Left forelimb (tissue), 1 donor: ENCODE data around the gene FHIT.

Experiments
- DNase-seq: peaks from one replicate; pipeline ENCODE4 v3.0.0-alpha.2; 2018; ENCODE audit warnings: low spot score

FHIT gene

DNA sequence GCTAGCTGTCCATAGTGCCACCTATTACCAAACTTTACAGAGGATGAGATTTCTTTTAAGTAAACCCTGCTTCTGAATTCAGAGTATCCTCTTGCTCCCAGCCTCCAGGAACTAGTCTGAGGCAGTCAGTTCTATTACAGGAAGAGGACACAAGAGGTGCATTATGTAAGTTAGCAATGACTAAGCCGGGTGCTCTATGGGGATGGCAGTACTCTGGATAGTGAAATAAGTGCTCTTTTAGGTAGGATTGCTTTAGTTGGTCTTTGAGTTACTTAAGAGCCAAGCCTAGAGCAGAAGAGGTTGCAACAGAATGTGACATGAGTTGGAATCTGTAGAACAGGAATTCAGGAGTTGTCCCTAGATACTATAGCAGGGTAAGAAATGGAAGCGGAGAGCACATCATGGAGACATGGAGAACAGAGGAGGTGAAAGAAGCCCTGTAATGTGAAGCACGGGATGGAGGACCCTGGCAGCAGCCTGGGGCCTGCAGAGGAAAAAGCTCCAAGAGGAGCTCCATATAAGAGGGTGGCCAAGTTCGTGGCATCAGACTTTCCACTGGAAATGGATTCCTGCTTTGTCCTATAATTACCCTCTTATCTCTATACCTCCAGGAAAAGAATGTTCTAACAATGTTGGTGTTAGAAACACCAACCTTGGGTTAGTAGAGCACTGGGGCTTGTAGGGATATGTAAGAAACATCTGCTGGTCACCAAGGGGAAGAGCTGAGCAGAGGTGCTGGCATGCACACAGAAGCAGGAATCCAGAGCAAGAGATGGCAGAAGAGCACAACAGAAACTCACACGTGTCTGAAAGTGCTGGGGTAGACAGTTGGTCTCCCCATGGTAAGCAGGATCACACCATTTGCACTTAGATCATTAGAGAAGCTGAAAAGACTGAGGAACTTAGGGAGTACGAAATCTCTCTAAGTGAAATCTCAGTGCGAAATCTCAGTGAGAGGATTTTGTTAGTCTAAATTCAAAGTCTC lies 851.1 kb downstream of the FHIT start:
- DNase-seq, result no peak

GRCh38 chr3:60399292-60399691 lies 852.0 kb downstream of the FHIT start:
- no peak for DNase-seq

DNA sequence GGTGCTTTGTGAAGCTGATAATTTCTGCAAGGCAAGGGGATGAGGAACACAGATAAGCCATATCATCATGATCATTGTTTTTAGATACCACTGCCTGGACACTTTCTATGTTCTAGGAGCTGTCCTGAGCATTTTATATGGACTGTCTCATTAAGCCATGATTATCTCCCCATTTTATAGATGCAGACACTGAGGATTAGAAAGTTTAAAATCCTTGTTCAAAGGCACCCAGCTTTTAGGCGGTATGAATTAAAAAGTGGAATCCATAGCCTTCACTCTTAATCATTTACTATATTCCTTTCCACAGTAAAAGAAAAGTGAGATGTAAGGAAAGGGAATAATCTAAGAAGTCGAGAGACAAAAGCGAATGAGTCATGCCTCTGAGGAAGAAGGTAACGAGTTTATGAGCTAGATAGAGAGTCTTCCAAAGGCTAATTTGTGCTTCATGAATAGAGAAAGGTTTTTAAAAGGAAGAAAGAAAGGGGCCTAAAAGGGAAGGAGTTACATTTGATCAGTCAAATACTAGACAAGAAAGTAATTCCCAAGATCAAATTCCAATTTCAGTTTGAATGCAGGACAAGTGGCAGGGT lies 856.0 kb downstream of the FHIT start:
- no peak for DNase-seq

DNA sequence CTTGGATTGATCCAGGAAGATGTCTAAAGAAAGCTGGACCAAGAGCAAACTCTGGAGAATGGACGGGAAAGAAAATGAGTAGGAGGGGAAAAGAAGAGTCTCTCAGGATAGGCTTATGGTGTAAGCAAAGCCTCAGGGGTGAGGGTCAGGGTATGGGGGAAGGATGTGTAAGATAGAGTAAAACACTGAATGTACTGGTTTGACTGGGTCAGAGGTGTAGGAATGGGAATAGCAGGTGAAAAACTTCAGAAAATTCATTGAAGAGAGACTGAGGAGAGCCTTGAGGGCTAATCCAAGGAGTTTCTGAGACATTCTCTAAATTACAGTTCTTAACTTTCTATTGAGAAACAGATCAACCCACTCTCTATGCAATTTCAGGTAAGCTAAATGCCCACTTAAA lies 857.3 kb downstream of the FHIT start:
- no peak for DNase-seq

DNA sequence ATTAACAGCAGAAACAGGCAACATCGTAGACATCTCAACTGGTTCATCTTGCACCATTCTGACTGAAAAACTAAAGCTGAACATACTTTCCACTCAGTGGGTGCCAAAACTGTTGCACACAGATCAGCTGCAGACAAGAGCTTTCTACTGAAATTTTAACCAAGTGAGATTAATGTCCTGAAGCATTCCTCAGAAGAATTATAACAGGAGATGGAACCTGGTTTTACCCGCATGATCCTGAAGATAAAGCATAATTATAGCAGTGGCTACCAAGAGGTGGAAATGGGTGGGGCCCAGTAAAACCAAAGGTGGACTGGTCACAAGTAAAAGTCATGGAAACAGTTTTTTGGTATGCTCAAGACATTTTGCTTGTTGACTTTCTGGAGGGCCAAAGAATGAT lies 858.8 kb downstream of the FHIT start:
- no peak for DNase-seq

- no peak for DNase-seq
These were observed 860.0 kb downstream of the FHIT start for GRCh38 chr3:60391292-60391691.

- DNase-seq, result no peak
These were observed 862.5 kb downstream of the FHIT start for GRCh38 chr3:60388731-60389130.

GRCh38 chr3:60386306-60386705 lies 864.9 kb downstream of the FHIT start:
- no peak for DNase-seq

DNA sequence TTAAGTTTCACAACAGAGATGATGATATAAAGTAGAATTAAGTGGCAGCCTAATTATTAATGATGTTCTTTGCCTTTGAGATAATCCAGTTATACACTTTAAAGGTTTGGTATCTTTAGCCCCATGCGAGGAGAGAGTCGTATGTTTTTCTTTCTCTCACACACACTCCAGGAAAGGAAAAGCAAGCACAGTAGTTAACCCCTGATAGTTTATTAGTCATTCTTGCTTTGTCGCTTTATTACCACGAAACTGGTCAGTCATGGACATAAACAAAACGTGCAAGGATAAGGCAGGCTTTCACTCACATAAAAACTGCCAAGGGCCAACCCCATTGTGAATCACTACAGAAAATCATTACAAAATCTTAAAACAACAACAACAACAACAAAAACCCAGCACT lies 866.9 kb downstream of the FHIT start:
- DNase-seq, result no peak

- no peak for DNase-seq
These were observed 867.9 kb downstream of the FHIT start for GRCh38 chr3:60383345-60383744.

DNA sequence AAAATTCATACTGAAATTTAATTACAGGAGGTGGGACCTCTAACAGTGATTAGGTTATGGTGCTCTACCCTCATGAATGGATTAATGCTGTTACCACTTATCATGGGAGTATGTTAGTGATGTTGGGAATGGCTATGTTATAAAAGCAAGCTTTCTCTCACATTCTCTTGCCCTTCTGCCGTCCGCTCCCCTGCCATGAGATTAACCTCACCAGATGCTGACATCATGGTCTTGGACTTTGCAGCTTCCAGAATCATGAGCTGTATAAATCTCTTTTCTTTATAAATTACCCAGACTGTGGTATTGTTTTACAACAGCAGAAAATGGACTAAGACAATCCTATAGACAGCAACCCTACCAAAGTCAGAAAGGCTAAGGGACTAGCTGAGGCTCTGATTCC lies 884.8 kb downstream of the FHIT start:
- DNase-seq, result no peak

DNA sequence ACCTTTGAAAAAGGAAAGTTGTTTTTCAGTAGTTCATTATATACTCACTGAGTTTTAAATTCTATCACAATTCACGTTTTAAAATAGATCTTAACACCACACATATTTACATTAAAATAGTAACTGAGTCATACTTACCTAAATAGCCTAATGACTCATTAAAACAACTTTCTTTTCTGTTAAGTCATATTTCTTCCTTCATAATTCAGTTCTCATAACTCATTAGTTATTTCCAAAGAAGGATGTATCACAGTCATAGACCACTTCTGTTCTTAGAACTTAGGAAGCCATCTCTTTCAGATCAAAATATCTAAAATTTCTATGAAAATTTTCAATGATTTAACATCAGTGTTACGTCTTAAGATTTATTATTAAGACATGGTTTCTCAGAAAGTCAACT lies 885.9 kb downstream of the FHIT start:
- no peak for DNase-seq

DNA sequence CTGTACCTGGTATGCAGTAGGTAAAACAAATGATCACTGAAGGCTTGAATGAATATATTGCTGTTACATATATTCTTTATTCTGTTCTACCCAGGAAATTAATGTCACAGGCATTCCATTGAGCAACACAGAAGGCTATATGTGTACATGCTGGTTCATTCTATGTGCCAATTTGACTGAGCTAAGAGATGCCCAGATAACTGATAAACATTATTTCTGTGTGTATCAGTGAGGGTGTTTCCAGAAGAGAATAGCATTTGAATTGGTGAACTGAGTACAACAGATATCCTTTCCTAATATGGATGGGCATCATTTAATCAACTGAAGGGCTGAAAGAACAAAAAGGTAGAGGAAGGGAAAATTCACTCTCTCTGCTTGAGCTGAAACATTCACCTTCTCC lies 886.8 kb downstream of the FHIT start:
- DNase-seq, result no peak

DNA sequence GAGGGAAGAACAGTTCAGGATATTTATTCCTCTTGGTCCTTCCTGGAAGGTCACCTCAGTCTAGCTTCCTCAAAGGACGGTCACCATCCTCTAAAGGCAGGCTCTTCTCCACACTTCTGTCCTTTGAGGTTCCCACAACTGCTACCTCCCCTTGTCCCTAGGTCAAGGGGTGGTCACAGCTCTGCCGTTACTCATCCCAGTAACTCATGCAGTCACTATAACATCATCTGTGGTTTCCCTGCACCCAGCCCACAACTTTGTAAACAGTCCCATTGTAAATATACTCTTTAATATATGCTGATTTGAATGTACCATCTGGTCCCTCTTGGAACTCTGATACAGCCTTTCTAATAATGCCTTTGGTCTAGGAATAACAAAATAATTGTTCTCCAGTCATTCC lies 887.4 kb downstream of the FHIT start:
- no peak for DNase-seq

- DNase-seq, result no peak
These were observed 895.4 kb downstream of the FHIT start for GRCh38 chr3:60355825-60356224.

- no peak for DNase-seq
These were observed 899.8 kb downstream of the FHIT start for GRCh38 chr3:60351481-60351880.

DNA sequence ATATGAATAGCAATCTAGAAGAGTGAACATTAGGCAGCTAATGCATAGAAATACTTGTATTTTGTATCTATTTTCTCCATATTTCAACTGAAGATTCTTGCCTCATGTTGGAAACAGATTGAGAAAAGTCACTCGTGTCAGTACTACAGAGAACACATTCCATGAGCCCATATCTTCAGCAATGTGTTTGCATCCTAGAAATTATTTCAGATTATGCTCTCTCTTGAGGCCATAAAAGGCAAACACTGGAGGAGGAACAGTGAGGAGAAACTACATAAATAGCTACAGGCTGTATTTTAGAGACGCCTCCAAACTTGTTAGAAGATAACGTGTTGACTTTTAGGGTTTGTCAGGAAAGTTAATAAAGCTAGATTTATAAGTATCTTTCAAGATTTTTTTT lies 906.9 kb downstream of the FHIT start:
- no peak for DNase-seq

GRCh38 chr3:60343831-60344230 lies 907.4 kb downstream of the FHIT start:
- no peak for DNase-seq

DNA sequence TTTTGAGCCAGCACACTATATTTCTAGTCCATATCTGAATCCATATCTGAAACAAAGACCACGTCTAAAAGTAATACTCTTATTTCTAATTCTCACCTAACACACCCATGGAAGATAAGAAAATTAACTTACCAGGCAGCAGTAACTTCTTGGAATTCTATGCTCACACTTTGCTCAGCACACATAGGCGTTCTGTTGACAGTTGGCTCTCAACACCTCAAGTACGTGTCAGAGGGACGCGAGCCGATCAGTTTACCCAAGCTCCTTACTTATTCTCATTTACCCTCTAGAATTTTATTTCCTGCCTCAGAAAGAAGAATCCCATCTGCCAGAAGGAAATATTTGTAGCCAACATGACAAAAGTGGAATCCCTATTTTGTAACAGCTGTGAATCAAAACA lies 911.9 kb downstream of the FHIT start:
- DNase-seq, result no peak

DNA sequence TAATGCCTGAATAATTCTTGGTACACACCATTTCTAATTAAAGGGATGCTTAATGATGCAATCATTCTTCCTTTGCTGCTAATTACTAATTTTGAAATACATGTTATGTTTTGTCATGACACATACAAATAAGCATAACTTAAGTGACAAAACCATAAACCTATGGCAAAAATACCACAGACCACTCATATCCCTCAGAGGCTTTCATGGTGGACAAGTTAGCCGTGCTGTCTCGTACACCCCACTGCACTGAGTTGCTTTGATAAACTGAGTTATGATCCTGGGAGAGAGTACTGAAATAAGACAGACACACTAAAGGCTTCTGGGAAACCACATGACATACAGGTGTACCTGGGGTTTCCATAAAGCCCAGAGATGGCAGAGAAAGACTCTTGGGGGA lies 913.8 kb downstream of the FHIT start:
- no peak for DNase-seq

DNA sequence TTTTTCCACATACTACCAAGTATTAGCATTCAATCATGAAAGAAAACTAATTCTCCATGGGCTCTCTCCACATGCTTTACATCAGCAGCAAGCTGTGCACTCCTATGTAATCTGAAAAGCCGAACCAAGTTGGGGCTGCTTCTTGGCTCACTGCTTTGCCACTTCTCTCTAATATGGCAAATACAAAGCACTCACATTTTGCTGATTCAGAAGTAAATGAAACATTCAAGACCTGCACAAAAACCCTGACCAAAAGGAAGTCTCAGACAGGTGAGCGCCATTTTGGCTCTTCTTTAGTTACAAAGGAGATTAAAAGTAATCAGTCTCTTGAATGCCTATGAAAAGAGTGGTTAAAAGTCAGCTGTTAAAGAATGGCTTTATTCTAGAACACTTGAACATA lies 915.2 kb downstream of the FHIT start:
- DNase-seq, result no peak

DNA sequence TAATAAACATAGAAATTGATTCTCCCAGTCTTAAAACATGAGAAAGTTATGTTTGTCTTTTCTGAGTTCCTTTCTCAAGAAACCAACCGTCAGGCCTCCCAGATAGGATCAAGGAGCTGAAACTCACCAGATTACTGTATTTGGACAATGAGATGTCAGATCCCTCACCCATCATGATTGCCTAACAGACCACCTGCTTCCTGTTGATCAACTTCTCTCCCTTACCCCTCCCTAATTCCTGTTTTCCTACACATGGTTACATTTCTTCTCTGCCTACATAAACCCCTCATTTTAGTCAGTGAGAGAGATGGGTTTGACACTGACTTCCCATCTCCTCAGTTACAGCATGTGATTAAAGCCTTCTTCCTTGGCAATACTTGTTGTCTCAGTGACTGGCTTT lies 917.5 kb downstream of the FHIT start:
- DNase-seq, result no peak

GRCh38 chr3:60330107-60330506 lies 921.1 kb downstream of the FHIT start:
- no peak for DNase-seq
